HG03139 (cell line): ENCODE results near the gene NTRK2.

Source experiments
- ATAC-seq: cut with Tn5 transposase; IDR thresholded peaks from one replicate; pipeline ENCODE4 v1.9.1; 2021; ENCODE audit not compliant: unreplicated experiment

The NTRK2 gene

GRCh38 chr9:84815554-84815953 is 146.0 kb downstream of the NTRK2 start:
- no peak for ATAC-seq

GRCh38 chr9:84817038-84817437 is 147.5 kb downstream of the NTRK2 start:
- ATAC-seq: no peak

GRCh38 chr9:84818791-84819190 is 149.3 kb downstream of the NTRK2 start:
- ATAC-seq: no peak

GRCh38 chr9:84819491-84819991 is 150.0 kb downstream of the NTRK2 start:
- no peak for ATAC-seq

GRCh38 chr9:84821431-84821830 is 151.9 kb downstream of the NTRK2 start:
- no peak for ATAC-seq

GRCh38 chr9:84822589-84823233 is 153.2 kb downstream of the NTRK2 start:
- peak; percentile 53 for ATAC-seq

- ATAC-seq: no peak
These were observed 154.1 kb downstream of the NTRK2 start for GRCh38 chr9:84823421-84824271.

- ATAC-seq: no peak
These were observed 157.8 kb downstream of the NTRK2 start for GRCh38 chr9:84827216-84827765.

GRCh38 chr9:84828046-84828445 is 158.5 kb downstream of the NTRK2 start:
- ATAC-seq: no peak

- no peak for ATAC-seq
These were observed 159.9 kb downstream of the NTRK2 start for GRCh38 chr9:84829471-84829870.

GRCh38 chr9:84829997-84830696 is 160.6 kb downstream of the NTRK2 start:
- no peak for ATAC-seq

GRCh38 chr9:84831377-84831776 is 161.8 kb downstream of the NTRK2 start:
- ATAC-seq: no peak

GRCh38 chr9:84832453-84832852 is 162.9 kb downstream of the NTRK2 start:
- ATAC-seq: no peak

GRCh38 chr9:84834426-84834825 is 164.9 kb downstream of the NTRK2 start:
- no peak for ATAC-seq

GRCh38 chr9:84835745-84836144 is 166.2 kb downstream of the NTRK2 start:
- ATAC-seq: no peak

GRCh38 chr9:84838879-84839278 is 169.3 kb downstream of the NTRK2 start:
- no peak for ATAC-seq

- no peak for ATAC-seq
These were observed 170.0 kb downstream of the NTRK2 start for GRCh38 chr9:84839541-84839940.

GRCh38 chr9:84841931-84842330 is 172.4 kb downstream of the NTRK2 start:
- ATAC-seq: no peak

- no peak for ATAC-seq
These were observed 173.8 kb downstream of the NTRK2 start for GRCh38 chr9:84843175-84843824.

GRCh38 chr9:84845956-84846900 is 176.7 kb downstream of the NTRK2 start:
- ATAC-seq: no peak
